Stimulated activated effector memory CD8-positive, alpha-beta T cell treated with anti-CD3 and anti-CD28 coated beads, Interleukin-12 subunit alpha, Interleukin-12 subunit beta, amount 100 ng/mL, for 72 hours (primary cell): ENCODE data around the gene EHBP1L1.
"Not testable (repeated sequence)": the region's sequence is repeated elsewhere in the genome, so short reads cannot be mapped to it uniquely, and the experiment has no call there.

Experiments
- ATAC-seq: fragments of 150-1000 bp; cut with Tn5 transposase; 2 replicates; pipeline ENCODE4 v1.10.0; 2021
- DNase-seq, 2 donors: peaks; one replicate each; pipeline ENCODE4 v3.0.0; 2021 to 2022; ENCODE audit warnings: low spot score in 2 of 2
- H3K27ac Mint-ChIP-seq: one replicate; pipeline ENCODE4 v1.8.0; 2022; ENCODE audit warnings: mild to moderate bottlenecking, mixed read lengths
- H3K36me3 Mint-ChIP-seq: one replicate; pipeline ENCODE4 v1.8.0; 2022; ENCODE audit warnings: mild to moderate bottlenecking, mixed read lengths
- H3K4me1 Mint-ChIP-seq: one replicate; pipeline ENCODE4 v1.8.0; 2022; ENCODE audit warnings: mixed read lengths
- H3K4me3 Mint-ChIP-seq: one replicate; pipeline ENCODE4 v1.8.0; 2022; ENCODE audit warnings: mild to moderate bottlenecking, mixed read lengths
- H3K9me3 Mint-ChIP-seq: one replicate; pipeline ENCODE4 v1.8.0; 2022; ENCODE audit warnings: mixed read lengths

The EHBP1L1 gene

DNA sequence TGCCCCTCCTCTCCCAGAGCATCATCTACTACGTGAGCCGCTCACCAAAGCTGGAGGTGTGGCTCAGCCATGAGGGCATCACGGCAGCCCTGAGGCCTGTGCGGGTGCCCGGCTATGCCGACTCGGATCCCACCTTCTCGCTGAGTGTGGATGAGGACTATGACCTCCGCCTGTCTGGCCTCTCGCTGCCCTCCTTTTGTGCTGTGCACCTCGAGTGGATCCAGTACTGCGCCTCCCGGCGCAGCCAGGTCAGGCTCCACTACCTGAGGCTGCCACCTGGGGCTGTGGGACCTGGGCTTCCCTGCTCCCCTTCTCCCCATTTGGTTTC, 58.2 kb downstream of the EHBP1L1 start:
- peak overlapping the region; percentile 44 for H3K4me3 Mint-ChIP-seq
- DNase-seq (no peak), ATAC-seq (peak; percentile 35)

DNA sequence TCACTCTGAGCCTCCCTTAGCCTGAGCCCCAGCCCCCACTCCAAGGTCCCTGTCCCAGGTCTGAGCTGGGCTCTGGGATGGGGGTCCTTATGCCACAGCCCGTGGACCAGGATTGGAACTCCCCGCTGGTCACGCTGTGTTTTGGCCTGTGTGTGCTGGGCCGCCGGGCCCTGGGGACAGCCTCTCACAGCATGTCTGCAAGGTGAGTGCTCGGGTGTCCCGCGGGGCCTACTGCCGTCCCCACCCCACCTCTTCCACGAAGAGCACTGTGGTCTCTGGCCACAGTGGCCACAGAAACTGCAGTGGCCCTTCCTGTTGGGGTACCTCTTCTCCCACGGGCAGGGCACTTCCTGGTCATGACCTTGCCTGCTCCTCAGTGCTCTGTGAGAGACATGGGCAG, 58.6 kb downstream of the EHBP1L1 start:
- ATAC-seq (no peak), DNase-seq (no peak)
- no peaks in the 10 kb centered on the region for H3K9me3 Mint-ChIP-seq
- peak overlapping the region; percentile 94 for H3K27ac Mint-ChIP-seq
- peak overlapping the region; percentile 44 for H3K4me3 Mint-ChIP-seq
- peaks cover 64% of the 10 kb centered on the region for H3K36me3 Mint-ChIP-seq
- H3K4me1 Mint-ChIP-seq = peaks cover 48% of the 10 kb centered on the region

More for the DNA sequence above, 58.2 kb downstream of the EHBP1L1 start:
- Mint-ChIP-seq H3K4me1 (peaks cover 44% of the 10 kb centered on the region), H3K27ac (peak overlapping the region; percentile 94), H3K9me3 (no peaks in the 10 kb centered on the region), H3K36me3 (peaks cover 65% of the 10 kb centered on the region)

DNA sequence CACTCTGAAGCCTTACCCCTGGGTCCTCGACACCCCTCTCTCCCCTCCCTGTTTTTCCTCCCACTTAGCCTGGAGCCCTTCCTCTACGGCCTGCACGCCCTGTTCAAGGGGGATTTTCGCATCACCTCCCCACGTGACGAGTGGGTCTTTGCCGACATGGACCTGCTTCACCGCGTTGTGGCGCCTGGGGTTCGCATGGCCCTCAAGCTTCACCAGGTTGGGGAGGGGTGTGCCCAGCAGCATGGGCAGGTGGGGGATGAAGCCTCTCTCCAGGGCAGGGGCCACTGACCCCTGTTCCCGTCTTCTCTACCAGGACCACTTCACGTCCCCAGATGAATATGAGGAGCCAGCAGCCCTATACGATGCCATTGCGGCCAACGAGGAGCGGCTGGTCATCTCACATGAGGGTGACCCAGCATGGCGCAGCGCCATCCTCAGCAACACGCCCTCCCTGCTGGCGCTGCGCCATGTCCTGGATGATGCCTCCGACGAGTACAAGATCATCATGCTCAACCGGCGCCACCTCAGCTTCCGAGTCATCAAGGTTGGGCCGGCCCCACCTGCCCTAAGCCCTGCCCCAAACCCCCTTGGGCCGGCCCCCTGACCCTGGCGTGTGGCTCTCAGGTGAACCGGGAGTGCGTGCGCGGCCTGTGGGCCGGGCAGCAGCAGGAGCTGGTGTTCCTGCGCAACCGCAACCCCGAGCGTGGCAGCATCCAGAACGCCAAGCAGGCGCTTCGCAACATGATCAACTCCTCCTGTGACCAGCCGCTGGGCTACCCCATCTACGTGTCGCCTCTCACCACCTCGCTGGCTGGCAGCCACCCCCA, 59.3 kb downstream of the EHBP1L1 start:
- ATAC-seq (no peak), DNase-seq (no peak)
- H3K27ac Mint-ChIP-seq = peak overlapping the region; percentile 94
- H3K4me3 Mint-ChIP-seq = no peak overlapping the region
- peaks cover 68% of the 10 kb centered on the region for H3K36me3 Mint-ChIP-seq
- peaks cover 55% of the 10 kb centered on the region for H3K4me1 Mint-ChIP-seq
- H3K9me3 Mint-ChIP-seq = no peaks in the 10 kb centered on the region

DNA sequence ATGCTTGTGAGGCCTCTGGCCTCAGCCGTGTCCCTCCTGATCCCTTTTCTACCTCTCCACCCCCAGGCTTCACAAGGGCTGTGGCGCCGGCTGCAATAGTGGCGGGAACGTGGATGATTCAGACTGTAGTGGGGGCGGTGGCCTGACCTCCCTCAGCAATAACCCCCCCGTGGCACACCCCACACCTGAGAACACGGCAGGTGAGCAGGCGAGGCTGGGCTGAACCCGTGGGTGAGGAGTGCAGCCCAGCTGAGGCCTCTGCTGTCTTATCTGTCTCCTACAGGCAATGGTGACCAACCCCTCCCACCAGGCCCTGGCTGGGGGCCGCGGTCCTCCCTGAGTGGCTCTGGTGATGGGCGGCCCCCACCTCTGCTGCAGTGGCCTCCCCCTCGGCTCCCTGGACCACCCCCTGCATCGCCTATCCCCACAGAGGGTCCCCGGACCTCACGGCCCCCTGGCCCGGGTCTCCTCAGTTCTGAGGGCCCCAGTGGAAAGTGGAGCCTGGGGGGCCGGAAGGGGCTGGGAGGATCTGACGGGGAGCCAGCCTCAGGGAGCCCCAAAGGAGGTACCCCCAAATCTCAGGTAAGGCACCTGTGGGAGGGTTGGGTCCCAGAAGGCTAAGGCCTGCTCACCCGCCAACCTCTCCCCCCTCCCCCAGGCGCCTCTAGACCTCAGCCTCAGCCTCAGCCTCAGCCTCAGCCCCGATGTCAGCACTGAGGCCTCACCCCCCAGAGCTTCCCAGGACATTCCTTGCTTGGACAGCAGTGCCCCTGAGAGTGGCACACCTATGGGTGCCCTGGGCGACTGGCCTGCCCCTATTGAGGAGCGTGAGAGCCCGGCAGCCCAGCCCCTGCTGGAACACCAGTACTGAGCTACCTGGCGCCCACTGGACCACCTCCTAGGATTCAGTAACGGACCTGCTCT, 60.5 kb downstream of the EHBP1L1 start:
- no peak for ATAC-seq
- peaks cover 64% of the 10 kb centered on the region for H3K4me1 Mint-ChIP-seq
- no peak for DNase-seq
- peak overlapping the region; percentile 96 for H3K27ac Mint-ChIP-seq
- H3K4me3 Mint-ChIP-seq = peak overlapping the region; percentile 94
- no peaks in the 10 kb centered on the region for H3K9me3 Mint-ChIP-seq
- peaks cover 64% of the 10 kb centered on the region for H3K36me3 Mint-ChIP-seq

DNA sequence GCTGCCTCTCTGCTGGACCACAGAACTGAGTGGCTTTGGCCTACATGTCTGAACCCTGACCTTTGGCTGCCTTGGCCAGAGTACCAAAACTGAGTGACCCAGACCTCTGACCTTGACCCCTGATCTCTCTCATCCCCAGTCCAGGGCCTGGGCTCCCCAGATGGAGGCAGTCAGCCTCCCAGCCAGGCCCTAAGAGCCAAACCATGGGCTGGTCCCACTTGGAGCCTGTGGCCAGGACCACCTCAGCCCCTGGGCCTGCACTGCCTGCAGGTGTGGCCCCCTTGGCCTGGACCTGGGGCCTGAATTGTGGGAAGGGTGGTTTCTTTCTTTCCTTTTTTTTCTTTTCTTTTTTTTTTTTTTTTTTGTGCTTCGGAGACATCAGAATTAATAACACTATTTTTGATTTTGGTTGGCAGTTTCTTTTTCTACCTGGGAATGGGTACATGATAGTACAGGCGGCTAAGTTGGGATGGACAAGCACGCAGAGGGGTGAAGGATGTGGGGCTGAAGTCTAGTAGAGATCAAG, 61.2 kb downstream of the EHBP1L1 start:
- Mint-ChIP-seq H3K27ac (peak overlapping the region; percentile 96), H3K4me3 (peak overlapping the region; percentile 94), H3K9me3 (no peaks in the 10 kb centered on the region), H3K36me3 (peaks cover 64% of the 10 kb centered on the region), H3K4me1 (peaks cover 66% of the 10 kb centered on the region)
- DNase-seq (no peak), ATAC-seq (no peak)

DNA sequence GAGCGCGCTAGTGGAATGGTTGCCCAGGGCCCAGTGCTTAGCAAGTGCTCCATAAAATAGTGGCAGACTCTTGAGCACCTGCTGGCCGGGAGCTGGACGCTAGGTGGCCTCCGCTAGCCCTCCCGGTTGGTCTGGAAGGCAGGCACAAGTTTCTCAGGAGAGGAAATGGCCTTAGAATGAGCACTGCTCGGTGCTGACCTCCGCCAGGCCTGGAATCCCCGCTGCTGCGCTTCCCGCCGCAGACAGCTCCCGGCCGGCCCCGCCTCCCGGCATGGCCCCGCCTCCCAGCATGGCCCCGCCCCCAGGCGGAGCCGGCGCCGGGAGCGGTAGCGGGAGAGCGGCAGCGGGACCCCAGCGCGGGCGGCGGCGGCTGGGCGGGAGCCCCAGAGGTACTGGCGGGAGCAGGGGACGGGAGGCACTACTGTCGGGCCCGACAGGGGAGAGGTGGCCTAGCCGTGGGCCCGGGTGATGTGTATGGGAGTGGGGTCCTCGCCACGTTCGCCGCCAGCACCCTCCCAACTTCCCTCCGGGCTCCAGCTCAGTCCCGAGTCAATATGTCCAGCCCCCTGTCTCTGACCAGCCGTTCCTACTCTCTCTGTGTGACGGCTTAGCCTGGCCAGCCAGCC, 62.1 kb downstream of the EHBP1L1 start, which contains the start of gene SIPA1:
SIPA1 (plus strand) TSS at position 308 of the 626 bp plus-strand sequence. CDS start 2,821 bp downstream, outside the sequence.
- H3K36me3 Mint-ChIP-seq = peaks cover 72% of the 10 kb centered on the region
- H3K9me3 Mint-ChIP-seq = no peaks in the 10 kb centered on the region

DNA sequence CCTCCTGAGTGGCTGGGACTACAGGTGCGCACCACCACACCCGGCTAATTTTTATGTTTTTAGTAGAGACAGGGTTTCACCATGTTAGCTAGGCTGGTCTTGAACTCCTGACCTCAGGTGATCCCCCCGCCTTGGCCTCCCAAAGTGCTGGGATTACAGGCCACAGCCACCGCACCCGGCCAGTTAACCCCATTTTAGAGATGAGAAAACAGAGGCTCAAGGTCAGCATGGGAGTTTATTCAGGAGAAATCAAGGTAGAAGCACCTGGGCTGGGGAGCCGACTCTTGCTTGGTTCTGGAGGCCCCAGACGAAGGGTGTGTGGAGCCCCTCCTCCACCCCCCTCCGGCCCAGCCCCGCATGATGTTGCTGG, 63.4 kb downstream of the EHBP1L1 start:
- not testable (repeated sequence) for ATAC-seq, H3K9me3 Mint-ChIP-seq, DNase-seq
- Mint-ChIP-seq H3K4me1 (peaks cover 67% of the 10 kb centered on the region), H3K36me3 (peaks cover 79% of the 10 kb centered on the region), H3K4me3 (peak overlapping the region; percentile 94), H3K27ac (peak overlapping the region; percentile 96)

More for the DNA sequence above, 62.1 kb downstream of the EHBP1L1 start, which contains the start of gene SIPA1:
- Mint-ChIP-seq H3K4me1 (peaks cover 67% of the 10 kb centered on the region), H3K4me3 (peak within 1 kb of the TSS; percentile 94), H3K27ac (peak within 1 kb of the TSS; percentile 96)
- ATAC-seq = peak; percentile 65
- peak; percentile 84 to 89 for DNase-seq

DNA sequence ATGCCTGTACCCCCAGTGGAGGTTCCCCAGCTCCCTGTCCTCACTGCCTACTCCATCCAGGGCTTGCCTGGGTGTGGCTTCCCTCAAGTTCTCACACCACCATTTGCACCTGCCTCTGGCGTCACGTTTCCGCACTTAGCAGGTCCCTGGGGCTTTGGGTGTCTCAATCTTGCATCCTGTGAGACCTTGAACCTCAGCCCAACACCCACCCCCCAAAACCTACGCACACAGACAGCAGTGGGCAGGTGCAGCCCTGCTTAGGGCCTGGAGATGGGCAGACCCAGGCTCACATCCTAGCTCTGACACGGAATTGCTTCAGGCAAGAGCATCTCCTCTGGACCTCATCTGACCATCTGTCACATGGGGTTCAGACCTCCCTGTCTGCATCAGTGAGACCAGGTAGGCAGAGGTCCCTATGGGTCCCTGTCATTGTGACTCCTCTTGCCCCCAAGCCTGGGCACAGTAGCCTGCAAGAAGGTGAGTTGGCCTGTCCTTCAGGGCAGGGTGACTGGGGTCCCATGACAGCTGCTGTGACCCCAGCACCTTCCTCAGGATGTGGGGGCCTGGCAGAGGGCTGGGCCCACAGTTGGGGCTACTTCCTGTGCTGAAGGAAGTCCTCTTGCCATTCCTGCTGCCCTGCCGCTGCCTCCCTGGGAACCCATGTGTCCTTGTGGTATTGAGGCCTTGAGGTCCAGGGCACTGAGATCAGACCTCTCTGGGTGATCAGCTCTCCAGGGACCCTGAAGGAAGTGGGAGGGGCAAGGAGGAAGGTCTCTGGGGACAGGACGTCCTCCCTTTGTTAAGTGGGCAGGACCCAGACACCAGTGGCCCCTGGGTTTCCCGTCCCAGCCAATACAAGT, 64.0 kb downstream of the EHBP1L1 start:
- H3K27ac Mint-ChIP-seq = peak overlapping the region; percentile 96
- ATAC-seq (peak; percentile 27), DNase-seq (peak in 1 of 2 donors; percentile 70)
- H3K4me3 Mint-ChIP-seq = peak overlapping the region; percentile 94
- peaks cover 67% of the 10 kb centered on the region for H3K4me1 Mint-ChIP-seq
- no peaks in the 10 kb centered on the region for H3K9me3 Mint-ChIP-seq
- H3K36me3 Mint-ChIP-seq = peaks cover 79% of the 10 kb centered on the region

DNA sequence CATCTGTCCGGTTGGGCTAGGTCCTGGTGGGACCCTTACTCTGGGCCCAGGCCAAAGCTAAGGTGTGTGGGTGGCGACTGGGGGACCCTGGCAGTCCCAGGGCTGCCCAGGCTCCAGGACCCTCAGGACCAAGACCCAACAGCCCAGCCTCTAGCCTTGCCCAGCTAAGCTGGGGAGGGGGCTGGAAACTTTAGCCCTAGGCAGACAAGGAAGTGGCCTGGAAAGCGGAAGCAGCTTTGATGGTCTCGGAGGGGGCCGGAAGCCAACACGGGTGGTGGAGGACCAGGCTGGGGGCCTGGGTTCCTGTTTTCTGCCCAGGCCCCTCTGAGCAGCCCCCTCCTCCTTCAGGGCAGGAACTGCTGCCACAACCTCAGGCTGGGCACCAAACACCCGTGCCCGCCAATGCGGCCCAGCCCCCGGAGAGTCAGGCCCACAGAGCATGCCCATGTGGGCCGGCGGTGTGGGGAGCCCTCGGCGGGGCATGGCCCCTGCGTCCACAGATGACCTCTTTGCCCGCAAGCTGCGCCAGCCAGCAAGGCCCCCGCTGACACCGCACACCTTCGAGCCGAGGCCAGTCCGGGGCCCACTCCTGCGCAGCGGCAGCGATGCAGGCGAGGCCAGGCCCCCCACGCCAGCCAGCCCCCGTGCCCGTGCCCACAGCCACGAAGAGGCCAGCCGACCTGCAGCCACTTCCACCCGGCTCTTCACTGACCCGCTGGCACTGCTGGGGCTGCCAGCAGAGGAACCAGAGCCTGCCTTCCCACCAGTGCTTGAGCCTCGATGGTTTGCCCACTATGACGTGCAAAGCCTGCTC, 64.8 kb downstream of the EHBP1L1 start:
- peaks cover 79% of the 10 kb centered on the region for H3K36me3 Mint-ChIP-seq
- peak overlapping the region; percentile 96 for H3K27ac Mint-ChIP-seq
- peak; percentile 5 for ATAC-seq
- no peaks in the 10 kb centered on the region for H3K9me3 Mint-ChIP-seq
- no peak for DNase-seq
- peak overlapping the region; percentile 94 for H3K4me3 Mint-ChIP-seq
- H3K4me1 Mint-ChIP-seq = peaks cover 62% of the 10 kb centered on the region

DNA sequence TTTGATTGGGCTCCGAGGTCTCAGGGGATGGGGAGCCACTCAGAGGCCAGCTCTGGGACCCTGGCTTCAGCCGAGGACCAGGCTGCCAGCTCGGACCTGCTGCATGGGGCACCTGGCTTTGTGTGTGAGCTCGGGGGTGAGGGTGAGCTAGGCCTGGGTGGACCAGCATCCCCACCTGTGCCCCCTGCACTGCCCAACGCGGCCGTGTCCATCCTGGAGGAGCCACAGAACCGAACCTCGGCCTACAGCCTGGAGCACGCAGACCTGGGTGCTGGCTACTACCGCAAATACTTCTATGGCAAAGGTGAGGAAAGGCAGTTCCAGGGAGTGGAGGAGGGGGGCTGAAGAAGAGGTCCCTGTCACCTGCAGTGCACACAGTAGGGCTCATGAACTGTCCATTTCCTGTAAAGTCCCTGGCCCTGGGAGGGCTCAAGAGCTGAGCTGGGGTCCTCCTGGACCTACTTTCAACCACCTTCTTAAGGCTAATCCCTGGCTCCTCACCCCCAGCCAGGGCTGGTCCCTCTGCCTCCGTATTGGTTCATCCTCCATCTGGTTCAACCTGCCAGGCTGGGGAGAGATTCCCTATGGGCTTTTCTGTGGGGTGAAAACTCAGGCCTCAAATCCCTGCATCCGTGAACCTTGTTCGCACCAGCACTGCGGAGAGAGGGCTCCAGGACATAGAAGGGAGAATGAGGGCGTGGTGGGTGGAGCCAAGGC, 65.6 kb downstream of the EHBP1L1 start:
- DNase-seq = no peak
- Mint-ChIP-seq H3K27ac (peak overlapping the region; percentile 96), H3K36me3 (peaks cover 84% of the 10 kb centered on the region), H3K4me1 (peaks cover 62% of the 10 kb centered on the region), H3K4me3 (peak overlapping the region; percentile 94), H3K9me3 (no peaks in the 10 kb centered on the region)
- ATAC-seq = no peak
